ENCODE data around the gene TRIM54.
"Not testable (repeated sequence)": the region's sequence is repeated elsewhere in the genome, so short reads cannot be mapped to it uniquely, and the experiment has no call there.

DNA sequence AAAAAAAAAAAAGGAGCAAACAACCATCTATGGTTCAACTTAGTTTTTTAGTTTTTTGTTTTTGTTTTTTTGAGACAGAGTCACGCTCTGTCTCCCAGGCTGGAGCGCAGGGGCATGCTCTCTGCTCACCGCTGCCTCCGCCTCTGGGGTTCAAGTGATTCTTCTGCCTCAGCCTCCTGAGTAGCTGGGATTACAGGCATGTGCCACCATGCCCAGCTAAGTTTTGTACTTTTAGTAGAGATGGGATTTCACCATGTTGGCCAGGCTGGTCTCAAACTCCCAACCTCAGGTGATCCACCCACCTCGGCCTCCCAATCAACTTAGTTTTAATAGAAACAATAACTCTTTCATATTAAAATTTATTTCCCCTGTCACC, 71.1 kb downstream of the TRIM54 start:
- TF ChIP-seq BHLHE40 (IDR thresholded peaks at IDR 0.05; ENCODE audit: borderline replicate concordance); FOXA1 (IDR thresholded peaks at IDR 0.05); SP1 (IDR thresholded peaks at IDR 0.05); TARDBP (IDR thresholded peaks at IDR 0.05); FOXM1 (IDR thresholded peaks at IDR 0.05; ENCODE audit: borderline replicate concordance); ZNF384 (IDR thresholded peaks at IDR 0.05); LEF1 (IDR thresholded peaks at IDR 0.05; ENCODE audit: borderline replicate concordance); CTBP1 (IDR thresholded peaks at IDR 0.05; ENCODE audit: borderline replicate concordance); HDGF (IDR thresholded peaks at IDR 0.05; ENCODE audit: borderline replicate concordance); FOXK2 (IDR thresholded peaks at IDR 0.05); ELF4 (IDR thresholded peaks at IDR 0.05); SUZ12 (IDR thresholded peaks at IDR 0.05): not testable (repeated sequence)
- TF ChIP-seq, protein P1, sequence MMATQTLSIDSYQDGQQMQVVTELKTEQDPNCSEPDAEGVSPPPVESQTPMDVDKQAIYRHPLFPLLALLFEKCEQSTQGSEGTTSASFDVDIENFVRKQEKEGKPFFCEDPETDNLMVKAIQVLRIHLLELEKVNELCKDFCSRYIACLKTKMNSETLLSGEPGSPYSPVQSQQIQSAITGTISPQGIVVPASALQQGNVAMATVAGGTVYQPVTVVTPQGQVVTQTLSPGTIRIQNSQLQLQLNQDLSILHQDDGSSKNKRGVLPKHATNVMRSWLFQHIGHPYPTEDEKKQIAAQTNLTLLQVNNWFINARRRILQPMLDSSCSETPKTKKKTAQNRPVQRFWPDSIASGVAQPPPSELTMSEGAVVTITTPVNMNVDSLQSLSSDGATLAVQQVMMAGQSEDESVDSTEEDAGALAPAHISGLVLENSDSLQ (IDR thresholded peaks at IDR 0.05): not testable (repeated sequence)

All from HEK293T (cell line).